Fibroblast of skin of right biceps (primary cell): Measurements from ENCODE around the gene SLC22A13.
"Not testable (repeated sequence)": the region's sequence is repeated elsewhere in the genome, so short reads cannot be mapped to it uniquely, and the experiment has no call there.

Source experiments
- DNase-seq: peaks from one replicate; pipeline ENCODE4 v3.0.0-alpha.2; 2013

SLC22A13 gene

GRCh38 chr3:38266810-38267209, 1.2 kb downstream of the SLC22A13 start:
- no peak for DNase-seq

- DNase-seq, result no peak
Observed at GRCh38 chr3:38267662-38268061, 2.0 kb downstream of the SLC22A13 start.

- DNase-seq, result no peak
Observed at GRCh38 chr3:38268087-38268486, 2.5 kb downstream of the SLC22A13 start.

- DNase-seq, result no peak
Observed at GRCh38 chr3:38268522-38268921, 2.9 kb downstream of the SLC22A13 start.

GRCh38 chr3:38270606-38271005, 5.0 kb downstream of the SLC22A13 start:
- peak; percentile 8 for DNase-seq

GRCh38 chr3:38271553-38271952, 5.9 kb downstream of the SLC22A13 start:
- DNase-seq, result no peak

GRCh38 chr3:38274864-38275649, 9.4 kb downstream of the SLC22A13 start:
- no peak for DNase-seq

- no peak for DNase-seq
Observed at GRCh38 chr3:38275658-38276057, 10.0 kb downstream of the SLC22A13 start.

- no peak for DNase-seq
Observed at GRCh38 chr3:38276081-38276916, 10.7 kb downstream of the SLC22A13 start.

GRCh38 chr3:38276917-38277630, 11.5 kb downstream of the SLC22A13 start:
- no peak for DNase-seq

- DNase-seq, result no peak
Observed at GRCh38 chr3:38278841-38279240, 13.2 kb downstream of the SLC22A13 start.

GRCh38 chr3:38281895-38282686, 16.5 kb downstream of the SLC22A13 start, which contains the start of gene SLC22A14:
TSS of gene SLC22A14 (plus strand) at chr3:38282294. CDS start at chr3:38306027, 23,733 bp downstream.
- no peak for DNase-seq

GRCh38 chr3:38283810-38284755, 18.5 kb downstream of the SLC22A13 start:
- DNase-seq, result peak; percentile 84

- DNase-seq, result no peak
Observed at GRCh38 chr3:38284756-38285150, 19.1 kb downstream of the SLC22A13 start.

- not testable (repeated sequence) for DNase-seq
Observed at GRCh38 chr3:38289286-38290217, 23.9 kb downstream of the SLC22A13 start.

- DNase-seq, result not testable (repeated sequence)
Observed at GRCh38 chr3:38297053-38297452, 31.4 kb downstream of the SLC22A13 start.

GRCh38 chr3:38297537-38297936, 31.9 kb downstream of the SLC22A13 start:
- no peak for DNase-seq

- peak; percentile 11 for DNase-seq
Observed at GRCh38 chr3:38297947-38298711, 32.5 kb downstream of the SLC22A13 start.

- DNase-seq, result no peak
Observed at GRCh38 chr3:38306941-38307340, 41.3 kb downstream of the SLC22A13 start.
